DOHH2 (cell line): Measurements from ENCODE around the gene RASL12.

Source experiments
- CTCF ChIP-seq: fragments of 200-600 bp; sonication (generic); IDR thresholded peaks from one replicate; pipeline ENCODE4 v1.5.1; 2014; ENCODE audit warnings: antibody characterized with exemption, mild to moderate bottlenecking, low read depth, low read length; ENCODE audit not compliant: poor library complexity, severe bottlenecking
- EZH2phosphoT487 ChIP-seq: fragments of 200-600 bp; sonication (generic); IDR thresholded peaks from 2 replicates; pipeline ENCODE4 v1.6.1; 2017; ENCODE audit warnings: borderline replicate concordance, mild to moderate bottlenecking, antibody characterized with exemption, low read length, moderate library complexity, mixed read lengths

GRCh38 chr15:65079580-65079979, 11.8 kb upstream of the RASL12 start:
- TF ChIP-seq CTCF, result no peak
- no peak for TF ChIP-seq EZH2phosphoT487
